A549 treated with dexamethasone at 1 μM for 4 hours (cell line): ENCODE results near the gene RAE1. TPM values are rescaled to one million over a fixed set of nuclear protein-coding genes. Genes with fewer than 3 reads are reported as not detected.

Source experiments
- total RNA-seq: library from RNA; stranded (reverse); fragments of 200-300 nt; extraction: Qiagen RNA extraction; gene quantifications from 5 replicates; pipeline ENCODE4 v1.2.3, GENCODE V29; 2022

The RAE1 gene, protein sequence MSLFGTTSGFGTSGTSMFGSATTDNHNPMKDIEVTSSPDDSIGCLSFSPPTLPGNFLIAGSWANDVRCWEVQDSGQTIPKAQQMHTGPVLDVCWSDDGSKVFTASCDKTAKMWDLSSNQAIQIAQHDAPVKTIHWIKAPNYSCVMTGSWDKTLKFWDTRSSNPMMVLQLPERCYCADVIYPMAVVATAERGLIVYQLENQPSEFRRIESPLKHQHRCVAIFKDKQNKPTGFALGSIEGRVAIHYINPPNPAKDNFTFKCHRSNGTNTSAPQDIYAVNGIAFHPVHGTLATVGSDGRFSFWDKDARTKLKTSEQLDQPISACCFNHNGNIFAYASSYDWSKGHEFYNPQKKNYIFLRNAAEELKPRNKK
- 60.3 to 68.9 TPM (median 62.5 TPM) in 5 replicates for total RNA-seq

DNA sequence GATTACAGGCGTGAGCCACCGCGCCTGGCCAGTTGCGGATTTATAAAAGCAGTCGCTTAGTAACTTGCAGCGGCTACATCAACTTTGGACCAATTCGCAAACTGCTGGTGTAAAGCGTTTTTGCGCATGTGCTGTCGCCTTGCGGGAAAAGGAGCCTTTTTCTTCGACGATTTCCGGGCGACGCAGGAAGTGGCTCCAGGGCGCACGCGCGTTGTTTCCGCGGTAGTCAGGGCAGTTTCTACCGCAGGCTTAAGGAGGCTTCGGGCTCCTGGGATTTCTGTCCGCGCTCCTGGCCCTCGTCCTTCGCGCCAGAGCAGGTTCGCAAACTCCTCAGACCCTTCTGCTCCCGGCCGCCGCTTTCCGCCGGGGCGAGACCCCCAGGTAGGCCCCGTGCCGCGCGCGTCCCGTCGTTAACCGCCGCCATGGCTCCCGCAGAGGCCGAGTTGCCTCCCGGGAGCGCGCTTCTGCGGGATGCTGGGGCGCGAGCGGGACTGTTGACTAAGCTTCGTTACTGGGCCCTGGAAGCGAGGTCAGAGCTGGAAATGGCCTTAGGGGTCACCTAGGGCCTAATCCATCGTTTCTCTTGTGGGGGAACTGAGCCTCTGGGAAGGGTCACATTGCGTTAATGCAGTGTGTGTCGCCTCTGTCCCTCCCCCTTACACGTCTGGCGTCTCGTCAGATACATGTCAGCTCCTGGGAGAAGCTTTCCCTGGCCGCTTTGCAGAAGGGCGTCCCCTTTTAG, at the start of gene RAE1:
TSS of gene RAE1 (plus strand) at position 214 of the 742 bp plus-strand sequence. CDS start 2,784 bp downstream, outside the sequence.

GRCh38 chr20:57329608-57330221, 21.3 kb upstream of the RAE1 start, which contains the start of gene SPO11:
Gene SPO11, plus strand, starts transcription at chr20:57329803. Its CDS starts 65 bp downstream, at chr20:57329868.

GRCh38 chr20:57390604-57391438, 39.8 kb downstream of the RAE1 start, which contains the start of gene RBM38:
Gene RBM38, plus strand, starts transcription at chr20:57391396. Its CDS starts 186 bp downstream, at chr20:57391582.

Other genes with a start within 250 kb of the RAE1 start
- 0.29 to 0.88 TPM (median 0.61 TPM) in 5 replicates for gene BMP7, start 84.6 kb upstream of the RAE1 start, total RNA-seq
- gene SPO11, start 21.5 kb upstream of the RAE1 start, total RNA-seq = not detected in 5 replicates
- 23.3 to 35.8 TPM (median 35.0 TPM) in 5 replicates for gene RBM38, start 40.1 kb downstream of the RAE1 start, total RNA-seq
- gene CTCFL, start 173.9 kb downstream of the RAE1 start, total RNA-seq = 0.02 to 0.06 TPM (median 0.03 TPM) in 4 of 5 replicates, not detected in the other
- 0.05 to 0.16 TPM (median 0.13 TPM) in 5 replicates for gene PCK1, start 209.9 kb downstream of the RAE1 start, total RNA-seq